GM18511 (cell line): ENCODE data around the gene QPCTL.

Experiments used
- ATAC-seq: cut with Tn5 transposase; IDR thresholded peaks from one replicate; pipeline ENCODE4 v1.9.1; 2021; ENCODE audit warnings: mild to moderate bottlenecking, moderate library complexity; ENCODE audit not compliant: unreplicated experiment

QPCTL gene

DNA sequence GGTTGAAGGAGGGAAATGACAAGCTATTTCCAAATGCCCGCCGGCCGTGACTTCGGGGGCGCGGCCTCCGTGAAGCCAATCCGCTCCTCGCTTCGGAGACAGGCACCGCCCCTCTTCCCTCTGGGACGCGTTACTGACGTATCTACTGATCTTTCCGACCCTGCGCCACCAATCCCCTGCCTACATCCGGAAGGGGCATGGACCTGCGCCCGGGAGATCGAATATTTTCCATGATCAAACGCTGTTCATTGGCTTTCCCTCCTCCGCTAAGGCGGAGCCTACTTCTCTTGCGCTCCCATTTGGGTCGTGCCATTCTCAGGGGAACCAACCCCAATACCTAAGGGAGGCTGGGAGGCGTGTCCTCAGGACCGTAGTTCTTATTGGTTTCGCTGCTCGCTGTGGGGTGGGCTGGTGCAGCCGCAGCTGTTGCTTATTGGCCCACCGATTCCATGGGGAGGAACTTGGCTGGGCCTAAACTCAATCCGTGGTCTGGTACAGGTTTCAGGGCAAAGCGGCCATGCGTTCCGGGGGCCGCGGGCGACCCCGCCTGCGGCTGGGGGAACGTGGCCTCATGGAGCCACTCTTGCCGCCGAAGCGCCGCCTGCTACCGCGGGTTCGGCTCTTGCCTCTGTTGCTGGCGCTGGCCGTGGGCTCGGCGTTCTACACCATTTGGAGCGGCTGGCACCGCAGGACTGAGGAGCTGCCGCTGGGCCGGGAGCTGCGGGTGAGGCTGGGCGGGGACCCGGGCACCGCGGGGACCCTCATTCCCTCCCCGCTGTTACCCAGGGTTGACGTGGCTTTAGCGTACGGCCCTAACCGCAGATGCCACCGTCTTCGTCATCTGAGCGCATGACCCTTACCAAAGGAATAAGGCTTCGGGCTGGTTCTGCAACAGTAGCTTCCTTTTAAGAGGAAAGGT, at the start of gene QPCTL:
TSS of gene QPCTL (plus strand) at position 480 of the 919 bp plus-strand sequence. CDS start at position 518, 38 bp downstream.
- peak; percentile 90 for ATAC-seq

- ATAC-seq, result no peak
Measured at GRCh38 chr19:45643024-45643926, 49.2 kb upstream of the QPCTL start.

- ATAC-seq, result no peak
Measured at GRCh38 chr19:45643927-45644771, 48.3 kb upstream of the QPCTL start.

- ATAC-seq, result no peak
Measured at GRCh38 chr19:45645068-45645630, 47.3 kb upstream of the QPCTL start.

DNA sequence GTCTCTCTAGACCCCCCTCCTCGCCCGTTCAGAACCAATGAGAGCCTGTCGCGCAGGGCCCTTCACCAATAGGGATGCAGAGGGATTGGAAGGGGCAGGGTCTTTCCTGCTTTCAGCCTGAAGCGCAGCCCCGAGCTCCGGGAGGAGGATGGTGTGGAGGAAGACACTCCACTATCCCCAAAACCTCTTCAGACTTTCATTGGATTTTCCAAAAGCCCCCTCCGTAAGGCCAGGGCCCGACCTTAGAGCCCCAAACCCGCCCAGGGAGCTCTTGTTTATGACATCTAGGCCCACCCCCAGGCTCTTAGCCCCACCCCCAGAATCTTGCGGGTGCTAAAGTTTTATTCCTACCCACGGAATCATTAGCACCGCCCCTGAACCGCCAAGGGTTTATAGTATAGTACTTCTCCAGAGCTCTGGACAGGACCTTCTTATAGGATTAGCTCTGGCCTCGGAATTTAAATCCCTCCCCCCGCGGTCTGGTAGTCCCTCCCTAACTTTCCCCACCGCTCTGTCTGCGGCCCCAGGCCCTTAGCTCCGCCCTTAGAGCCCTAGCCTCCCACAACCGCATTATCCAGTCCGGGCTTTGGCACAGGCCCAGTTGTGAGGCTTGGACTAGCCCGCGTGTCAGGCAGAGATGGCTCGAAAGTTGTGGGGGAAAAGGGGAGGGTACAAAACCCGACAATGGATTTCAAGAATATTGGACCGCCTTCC, 46.7 kb upstream of the QPCTL start:
- ATAC-seq, result peak; percentile 41

GRCh38 chr19:45646345-45646698, 46.1 kb upstream of the QPCTL start:
- ATAC-seq, result no peak

- ATAC-seq, result no peak
Measured at GRCh38 chr19:45650722-45651121, 41.7 kb upstream of the QPCTL start.

- no peak for ATAC-seq
Measured at GRCh38 chr19:45653634-45654033, 38.8 kb upstream of the QPCTL start.

DNA sequence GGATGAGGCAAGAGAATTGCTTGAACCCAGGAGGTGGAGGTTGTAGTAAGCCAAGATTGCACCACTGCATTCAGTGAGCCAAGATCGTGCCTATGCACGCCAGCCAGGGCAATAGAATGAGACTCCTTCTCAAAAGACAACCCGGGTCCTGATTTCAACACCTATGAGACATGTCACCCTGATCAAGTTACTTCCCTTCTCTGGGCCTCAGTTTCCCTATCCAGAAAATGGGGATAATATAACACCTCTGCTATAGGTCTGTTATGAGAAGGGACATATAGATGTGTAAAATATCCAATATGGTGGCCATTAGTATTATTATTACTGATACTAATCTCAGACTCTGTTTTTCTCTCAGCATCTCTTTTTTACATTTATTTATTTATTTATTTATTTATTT, 37.4 kb upstream of the QPCTL start:
- ATAC-seq, result no peak

- ATAC-seq, result no peak
Measured at GRCh38 chr19:45657520-45658167, 34.8 kb upstream of the QPCTL start.

DNA sequence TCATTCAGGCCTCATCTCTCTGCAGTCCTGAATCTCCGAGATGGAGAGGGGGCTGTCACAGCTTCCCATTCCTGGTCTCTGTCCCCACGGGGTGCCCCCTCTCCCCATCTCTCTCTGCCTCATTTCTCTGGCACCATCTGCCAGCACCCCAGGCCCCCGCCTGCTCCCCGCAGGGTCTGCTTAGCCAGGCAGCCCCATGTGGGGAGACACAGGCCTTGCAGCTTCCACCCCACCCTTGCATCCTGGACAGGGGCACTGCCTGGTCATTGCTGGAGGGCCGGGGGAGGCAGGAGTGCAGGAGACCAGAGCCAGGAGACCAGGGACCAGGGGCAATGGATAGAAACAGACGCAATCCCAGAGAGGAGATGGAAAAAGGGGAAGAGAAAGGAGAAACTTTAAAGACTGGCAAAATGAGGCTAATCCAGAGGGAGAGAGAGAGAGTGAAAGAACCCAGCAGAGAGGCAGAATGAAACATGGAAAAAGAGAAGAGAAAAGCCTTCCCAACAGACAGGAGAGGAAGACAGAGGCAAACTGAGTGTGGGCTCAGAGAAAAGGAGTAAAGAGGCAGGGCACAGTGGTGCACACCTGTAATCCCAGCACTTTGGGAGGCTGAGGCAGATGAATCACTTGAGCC, 33.3 kb upstream of the QPCTL start:
- no peak for ATAC-seq

DNA sequence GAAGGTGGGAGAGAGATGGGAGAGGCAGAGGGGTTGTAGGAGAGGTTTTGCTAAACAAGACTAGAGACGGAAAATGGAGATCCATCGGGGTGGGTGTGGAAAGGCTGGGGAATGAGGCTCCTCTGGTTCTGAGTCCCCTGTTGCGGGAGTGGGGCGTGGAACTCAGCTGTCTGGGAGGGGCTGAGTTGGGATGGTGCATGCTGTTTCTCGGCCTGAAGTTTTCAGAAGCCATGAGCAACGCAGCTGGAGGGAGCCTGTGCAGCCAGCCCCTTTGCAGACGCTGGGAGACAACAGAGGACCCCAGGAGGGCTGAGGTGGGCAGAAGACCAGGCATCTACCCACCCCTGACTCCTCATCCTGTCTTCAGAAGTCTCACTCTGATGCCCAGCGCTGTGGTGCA, 31.8 kb upstream of the QPCTL start:
- no peak for ATAC-seq

GRCh38 chr19:45663800-45664199, 28.7 kb upstream of the QPCTL start:
- ATAC-seq, result no peak

- ATAC-seq, result no peak
Measured at GRCh38 chr19:45664575-45664974, 27.9 kb upstream of the QPCTL start.

DNA sequence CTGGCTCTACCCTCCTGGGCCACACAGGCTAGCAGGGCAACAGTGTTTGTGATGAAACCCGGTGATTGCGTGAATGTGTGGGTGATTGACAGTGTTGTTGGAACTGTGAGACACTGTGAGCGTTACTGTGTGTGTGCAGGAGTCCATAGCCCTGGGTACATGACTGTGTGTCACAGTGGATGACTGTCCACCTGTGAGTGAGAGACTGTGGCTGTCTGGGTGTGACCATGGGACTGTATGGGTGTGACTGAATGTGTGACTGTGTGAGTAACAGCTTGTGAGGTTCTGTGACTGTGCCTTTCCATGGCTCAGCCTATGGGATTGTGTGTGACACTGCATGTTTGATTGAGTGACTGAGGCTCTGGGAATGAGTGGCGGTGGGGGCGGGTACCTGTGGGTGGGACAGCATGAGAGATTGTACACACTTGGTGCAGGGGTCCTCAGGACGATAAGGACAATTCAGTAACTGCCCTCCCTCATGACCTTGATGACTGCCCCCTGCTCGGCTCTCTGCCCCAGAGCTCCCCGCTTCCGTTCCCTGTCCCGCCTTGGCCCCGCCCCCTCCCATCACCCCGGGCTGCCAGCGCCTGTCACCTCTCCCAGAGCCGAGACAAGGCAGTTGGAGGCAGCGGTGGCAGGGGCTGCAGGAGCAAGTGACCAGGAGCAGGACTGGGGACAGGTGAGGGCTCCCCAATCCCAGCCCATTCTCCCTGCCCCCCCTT, 24.7 kb upstream of the QPCTL start, which contains the start of gene GIPR:
TSS of gene GIPR (plus strand) at position 602 of the 722 bp plus-strand sequence. CDS start 1,300 bp downstream, outside the sequence.
- no peak for ATAC-seq

DNA sequence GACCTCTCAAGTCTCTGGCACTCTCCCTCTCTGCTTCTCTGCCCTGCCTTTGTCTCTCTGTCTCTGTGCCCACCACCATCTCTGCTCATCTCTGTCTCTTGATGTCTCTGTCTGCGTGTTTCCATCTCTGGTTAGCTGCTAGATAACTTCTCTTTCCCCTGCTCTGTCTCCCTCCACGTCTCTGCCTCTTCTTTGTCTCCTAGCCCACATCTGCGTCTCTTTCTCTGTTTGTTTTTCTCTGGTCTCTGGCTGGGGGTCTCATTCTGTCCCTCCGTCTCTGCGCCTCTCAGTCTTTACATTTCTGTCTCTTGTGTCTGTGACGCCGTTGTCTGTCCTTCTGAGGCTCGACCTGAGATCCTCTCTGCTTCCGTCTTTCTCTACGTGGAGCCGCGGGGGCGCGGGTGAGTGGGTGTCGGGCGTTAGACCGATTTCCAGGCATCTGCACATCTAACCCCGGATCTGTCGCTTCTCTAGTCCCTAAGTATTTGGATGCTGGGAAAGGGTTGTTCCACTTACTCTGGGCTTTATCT, 24.1 kb upstream of the QPCTL start:
- peak; percentile 15 for ATAC-seq

DNA sequence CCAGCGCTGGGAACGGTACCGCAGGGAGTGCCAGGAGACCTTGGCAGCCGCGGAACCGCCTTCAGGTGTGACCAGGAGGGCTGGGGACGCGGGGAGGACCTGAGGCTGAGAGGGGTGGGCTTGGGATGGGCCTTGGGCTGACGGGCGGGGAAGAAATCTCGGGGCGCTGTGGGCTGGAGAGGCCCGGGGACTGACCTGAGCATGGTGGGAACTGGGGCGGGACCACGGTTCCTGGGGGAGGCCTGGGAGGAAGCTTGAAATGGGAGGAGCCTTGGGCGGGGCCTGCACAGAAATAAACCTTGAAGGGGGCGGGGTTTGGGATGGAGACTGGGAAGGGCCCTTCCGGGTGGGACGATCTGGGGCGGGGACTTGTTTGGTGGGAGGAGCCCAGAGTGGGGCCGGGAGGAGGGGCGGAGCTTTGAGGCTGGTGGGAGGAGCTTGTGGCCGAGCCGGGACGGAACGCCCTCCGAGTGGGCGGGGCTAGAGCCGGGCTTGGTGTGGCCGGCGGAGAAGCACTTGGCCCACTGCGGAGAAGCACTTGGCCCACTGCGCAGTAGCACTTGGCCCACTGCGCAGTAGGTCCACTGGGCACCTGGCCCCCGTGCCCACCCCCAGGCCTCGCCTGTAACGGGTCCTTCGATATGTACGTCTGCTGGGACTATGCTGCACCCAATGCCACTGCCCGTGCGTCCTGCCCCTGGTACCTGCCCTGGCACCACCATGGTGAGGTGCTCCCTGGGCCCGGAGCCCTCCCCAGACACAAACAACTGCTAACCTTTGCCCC, 21.6 kb upstream of the QPCTL start:
- ATAC-seq, result peak; percentile 54
